GM12892 (cell line): ENCODE data around the gene DNAAF5.

Experiments used
- POLR2A ChIP-seq: IDR thresholded peaks from 2 replicates; pipeline ENCODE4 v1.6.1; 2011; ENCODE audit warnings: low read depth, low read length, control low read depth
- POLR2AphosphoS5 ChIP-seq: IDR thresholded peaks from 2 replicates; pipeline ENCODE4 v1.6.1; 2011; ENCODE audit warnings: low read depth, low read length, control low read depth
- TAF1 ChIP-seq: IDR thresholded peaks from 2 replicates; pipeline ENCODE4 v1.6.1; 2011; ENCODE audit warnings: low read depth, mild to moderate bottlenecking, control low read depth, low read length, borderline replicate concordance

DNA sequence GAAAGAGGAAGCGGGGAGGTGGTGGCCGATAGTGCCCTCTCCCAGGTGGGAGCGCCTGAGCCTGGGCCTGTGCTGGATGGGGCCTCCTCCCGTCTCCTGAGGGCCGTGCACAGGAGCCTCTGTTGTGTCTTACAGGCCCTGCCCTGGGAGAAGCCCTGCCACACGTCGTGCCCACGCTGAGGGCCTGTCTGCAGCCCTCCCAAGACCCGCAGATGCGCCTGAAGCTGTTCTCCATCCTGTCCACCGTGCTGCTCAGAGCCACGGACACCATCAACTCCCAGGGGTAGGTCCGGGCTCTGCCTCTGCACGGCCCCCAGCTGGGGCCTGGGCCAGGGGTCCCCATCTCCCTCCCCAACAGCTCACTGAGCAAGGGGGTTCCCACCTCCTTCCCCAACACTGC, 43.8 kb downstream of the DNAAF5 start:
- TF ChIP-seq POLR2AphosphoS5 (no peak), POLR2A (no peak), TAF1 (no peak)
